Germinal center (tissue), 1 donor: ENCODE measurements around the gene GGT6.
"Not testable (repeated sequence)": the region's sequence is repeated elsewhere in the genome, so short reads cannot be mapped to it uniquely, and the experiment has no call there.

ENCODE experiments used
- DNase-seq: peaks from one replicate; pipeline ENCODE4 v3.0.0; 2012; ENCODE audit warnings: mixed read lengths, low spot score

The GGT6 gene

GRCh38 chr17:4592240-4593005 is 32.0 kb upstream of the GGT6 start:
- no peak for DNase-seq

GRCh38 chr17:4591529-4591928 is 31.2 kb upstream of the GGT6 start:
- DNase-seq: no peak

DNA sequence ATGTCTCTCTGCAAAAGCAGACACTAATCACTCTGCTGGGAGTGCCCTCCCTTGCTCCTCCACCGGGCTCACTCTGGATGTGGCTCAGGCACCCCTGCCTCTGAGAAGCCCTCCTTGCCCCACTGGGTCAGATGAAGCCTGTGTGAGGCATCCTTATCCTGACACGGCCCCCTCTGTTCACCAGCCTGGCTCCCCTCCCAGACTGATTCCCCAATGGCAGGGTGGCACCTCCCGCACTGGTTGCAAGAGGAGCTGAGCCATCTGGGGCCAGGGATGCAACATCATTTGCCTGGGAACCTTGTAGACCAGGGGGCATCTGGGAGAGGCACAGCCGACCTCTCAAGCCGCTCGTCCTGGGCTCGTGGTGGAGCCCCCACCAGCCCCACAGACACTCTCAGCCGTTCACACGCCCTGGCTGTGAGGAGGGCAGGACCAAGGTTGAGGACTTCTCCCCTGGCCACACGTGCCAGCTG is 30.6 kb upstream of the GGT6 start:
- DNase-seq: no peak

GRCh38 chr17:4590042-4590441 is 29.7 kb upstream of the GGT6 start:
- not testable (repeated sequence) for DNase-seq

- no peak for DNase-seq
Measured at GRCh38 chr17:4588898-4589625, 28.7 kb upstream of the GGT6 start.

DNA sequence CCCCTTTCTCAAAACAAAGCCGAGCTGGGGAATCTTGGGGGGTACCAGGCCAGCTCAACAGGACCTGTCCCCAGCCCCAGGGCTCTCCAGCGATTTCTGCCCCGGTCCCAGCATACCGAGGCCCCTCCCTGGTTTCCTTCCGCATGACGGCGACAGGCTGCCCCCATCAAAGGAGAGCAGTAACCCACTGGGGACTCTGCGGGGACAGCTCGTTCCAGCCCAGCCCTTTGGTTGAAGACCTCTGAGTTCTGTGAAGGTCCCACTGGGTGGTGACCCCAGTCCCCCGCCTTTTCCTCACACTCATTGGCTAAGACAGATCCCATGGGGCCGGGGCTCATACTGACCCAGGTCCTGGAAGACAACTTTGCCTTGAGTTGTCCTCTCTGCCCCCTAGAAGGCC is 28.0 kb upstream of the GGT6 start:
- no peak for DNase-seq

DNA sequence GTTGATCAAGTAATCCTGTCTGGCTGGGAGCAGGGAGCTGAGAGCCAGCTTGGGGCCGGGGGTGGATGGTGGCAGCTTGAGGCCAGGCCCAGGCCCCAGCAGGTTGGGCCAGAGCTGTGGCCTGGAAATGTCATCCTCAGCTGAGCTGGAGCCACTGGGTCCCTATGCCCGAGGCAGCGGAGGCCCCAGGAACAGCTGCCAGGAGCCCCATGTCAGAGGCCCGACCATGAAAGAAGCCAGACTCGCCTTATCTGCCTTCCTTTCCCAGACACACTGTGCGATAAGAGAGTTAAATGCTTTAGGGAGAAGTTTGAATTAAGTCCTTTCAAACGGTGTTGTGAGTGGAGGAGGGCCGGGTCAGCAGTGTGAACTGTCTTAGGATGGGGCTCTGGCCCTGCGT is 27.4 kb upstream of the GGT6 start:
- no peak for DNase-seq

- DNase-seq: no peak
Measured at GRCh38 chr17:4587195-4587594, 26.8 kb upstream of the GGT6 start.

DNA sequence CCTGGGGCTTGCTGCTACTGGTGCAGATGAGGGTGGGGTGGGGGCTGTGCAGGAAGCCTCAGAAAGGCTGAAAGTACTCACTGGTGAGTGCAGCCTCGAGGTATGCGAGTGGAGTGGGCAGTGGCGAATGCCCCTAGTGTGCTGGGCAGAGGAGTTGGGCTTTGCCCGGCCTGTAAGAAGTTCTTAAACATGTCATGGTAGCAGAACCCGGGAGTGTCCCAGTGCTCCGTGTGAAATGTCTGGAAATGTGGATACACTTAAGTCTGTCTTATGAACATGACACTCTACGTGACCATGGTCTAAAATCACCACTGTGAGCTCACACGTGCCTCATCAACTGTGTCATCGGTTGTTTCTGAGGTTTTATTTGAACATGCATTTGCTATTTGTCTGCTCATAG is 25.7 kb upstream of the GGT6 start:
- DNase-seq: no peak

GRCh38 chr17:4585638-4585994 is 25.2 kb upstream of the GGT6 start:
- DNase-seq: no peak

DNA sequence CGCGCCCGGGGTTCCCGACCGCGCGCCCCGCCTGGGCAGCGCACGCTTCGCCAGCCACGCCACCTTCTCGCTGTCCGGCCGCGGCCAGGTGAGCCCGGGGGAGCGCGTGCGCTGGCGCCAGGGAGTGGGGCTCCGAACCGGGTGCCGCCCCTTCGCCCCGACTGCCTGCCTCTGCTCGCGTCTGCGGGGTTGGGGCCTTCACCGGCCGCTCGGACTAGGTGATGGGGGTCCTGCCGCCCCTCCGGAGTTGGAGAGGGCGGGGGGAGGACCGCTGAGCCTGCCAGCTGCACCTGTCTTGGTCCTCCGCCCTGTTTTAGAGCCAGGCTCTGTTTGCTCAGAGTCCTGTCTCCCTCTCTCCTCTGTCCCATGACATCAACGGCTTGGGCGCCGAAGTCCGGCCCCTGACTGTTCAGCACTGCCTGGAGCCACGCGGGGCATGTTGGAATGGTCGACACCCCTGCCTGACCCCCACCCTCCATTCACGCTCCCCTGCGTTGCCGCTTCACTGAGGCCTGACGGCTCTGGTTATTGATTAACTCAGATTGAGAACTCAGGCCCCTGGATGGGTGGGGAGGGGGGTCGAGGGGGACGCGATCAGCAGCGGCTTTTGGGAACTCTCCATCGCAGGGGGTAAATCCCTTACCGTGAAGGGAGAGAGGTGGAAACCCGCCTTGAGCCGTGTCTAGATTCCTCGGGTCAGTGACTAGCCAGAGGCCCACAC is 24.7 kb upstream of the GGT6 start:
- DNase-seq: no peak

DNA sequence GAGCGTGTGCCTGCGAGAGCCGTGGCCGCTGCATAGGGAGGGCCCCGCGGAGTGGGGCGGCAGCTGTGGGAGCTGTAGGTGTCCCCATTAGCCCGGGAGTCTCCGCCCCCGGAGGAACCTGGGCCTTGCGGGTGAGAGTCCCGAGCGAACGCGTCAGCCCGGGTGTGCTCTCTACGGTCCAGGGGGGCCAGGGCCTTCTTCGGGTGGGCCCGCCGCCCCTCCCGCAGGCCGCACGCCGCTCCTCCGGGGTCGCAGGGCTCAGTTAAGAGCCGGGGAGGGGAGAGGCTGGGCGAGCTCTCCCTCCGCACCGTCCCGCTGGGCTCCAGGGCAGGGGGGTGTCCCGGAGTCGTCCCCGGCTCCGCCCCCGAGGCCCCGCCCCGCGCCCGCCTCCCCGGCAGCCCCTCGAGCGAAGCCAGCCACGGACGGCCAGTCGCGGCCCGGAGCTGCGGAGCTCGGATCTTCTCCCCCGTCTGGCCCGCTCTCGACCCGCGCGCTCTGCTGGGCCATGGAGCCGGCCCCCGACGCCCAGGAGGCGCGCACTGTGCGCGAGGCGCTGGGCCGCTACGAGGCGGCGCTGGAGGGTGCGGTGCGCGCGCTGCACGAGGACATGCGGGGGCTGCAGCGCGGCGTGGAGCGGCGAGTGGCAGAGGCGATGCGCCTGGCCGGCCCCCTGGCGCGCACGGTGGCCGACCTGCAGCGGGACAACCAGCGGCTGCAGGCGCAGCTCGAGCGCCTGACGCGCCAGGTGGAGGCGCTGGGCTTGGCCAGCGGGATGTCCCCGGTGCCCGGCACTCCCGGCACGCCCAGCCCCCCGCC is 23.9 kb upstream of the GGT6 start, which contains the start of gene SMTNL2:
Gene SMTNL2 (plus strand): TSS at position 429 of the 816 bp plus-strand sequence. CDS start 77 bp downstream, at position 506.
- peak; percentile 50 for DNase-seq

- peak; percentile 45 for DNase-seq
Measured at GRCh38 chr17:4583782-4584100, 23.4 kb upstream of the GGT6 start.

DNA sequence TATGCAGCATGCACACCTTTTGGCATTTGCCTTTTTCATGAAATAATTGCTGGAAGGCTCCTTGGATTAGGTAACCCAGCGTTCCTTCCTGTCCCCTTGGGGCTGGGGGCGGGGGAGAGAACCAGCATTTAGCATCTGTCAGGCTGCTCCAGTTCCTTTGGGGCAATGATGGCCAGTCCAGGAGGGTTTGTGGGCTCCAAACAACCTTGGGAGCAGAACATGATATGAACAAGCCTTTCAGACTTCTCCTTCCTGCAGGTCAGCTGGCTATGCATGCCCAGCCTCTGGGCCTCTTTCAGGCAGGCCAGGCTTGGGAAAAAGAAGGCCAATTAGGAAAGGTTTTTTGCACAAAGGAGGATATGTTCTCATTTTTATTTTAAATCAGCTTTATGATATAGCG is 22.8 kb upstream of the GGT6 start:
- DNase-seq: no peak

DNA sequence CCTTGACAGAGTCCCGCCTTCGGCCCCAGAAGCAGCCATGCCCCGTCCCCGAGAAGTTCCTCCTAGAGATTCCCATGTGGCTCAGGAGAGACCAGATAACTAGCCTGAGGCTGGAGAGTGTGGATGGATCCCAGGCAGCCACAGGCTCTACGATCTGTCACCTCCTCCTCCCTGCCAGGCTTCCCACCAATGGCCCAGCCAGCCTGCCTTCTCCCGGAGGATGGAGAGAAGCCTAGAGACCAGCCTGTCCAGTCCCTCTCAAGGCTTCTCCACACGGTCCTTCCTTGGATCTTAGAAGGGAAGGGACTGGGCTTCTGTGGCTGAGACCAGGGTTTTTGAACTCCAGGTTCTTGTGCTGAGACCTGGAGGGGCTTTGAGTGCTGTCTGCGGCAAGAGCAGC is 22.3 kb upstream of the GGT6 start:
- DNase-seq: no peak

GRCh38 chr17:4582101-4582501 is 21.7 kb upstream of the GGT6 start:
- DNase-seq: no peak

- no peak for DNase-seq
Measured at GRCh38 chr17:4580291-4580690, 19.9 kb upstream of the GGT6 start.

DNA sequence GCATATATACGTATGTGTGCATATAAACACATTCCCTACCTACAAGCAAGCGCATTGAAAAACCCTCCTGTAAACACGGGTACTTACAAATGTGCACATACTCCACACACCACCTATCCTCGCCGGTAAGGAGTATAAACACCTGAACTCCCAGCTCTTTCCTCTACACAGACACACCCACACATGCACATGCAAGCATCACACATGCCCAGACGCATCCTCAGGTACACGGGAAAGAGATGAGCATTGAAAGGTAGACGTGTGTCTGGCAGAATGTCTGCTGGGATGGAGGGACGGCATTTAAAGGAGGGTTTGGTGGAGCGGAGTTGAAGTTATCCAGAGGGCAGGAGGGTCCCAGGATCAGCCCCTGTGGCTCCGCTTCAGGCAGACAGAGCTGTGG is 19.3 kb upstream of the GGT6 start:
- DNase-seq: no peak

GRCh38 chr17:4578349-4578748 is 18.0 kb upstream of the GGT6 start:
- DNase-seq: not testable (repeated sequence)

DNA sequence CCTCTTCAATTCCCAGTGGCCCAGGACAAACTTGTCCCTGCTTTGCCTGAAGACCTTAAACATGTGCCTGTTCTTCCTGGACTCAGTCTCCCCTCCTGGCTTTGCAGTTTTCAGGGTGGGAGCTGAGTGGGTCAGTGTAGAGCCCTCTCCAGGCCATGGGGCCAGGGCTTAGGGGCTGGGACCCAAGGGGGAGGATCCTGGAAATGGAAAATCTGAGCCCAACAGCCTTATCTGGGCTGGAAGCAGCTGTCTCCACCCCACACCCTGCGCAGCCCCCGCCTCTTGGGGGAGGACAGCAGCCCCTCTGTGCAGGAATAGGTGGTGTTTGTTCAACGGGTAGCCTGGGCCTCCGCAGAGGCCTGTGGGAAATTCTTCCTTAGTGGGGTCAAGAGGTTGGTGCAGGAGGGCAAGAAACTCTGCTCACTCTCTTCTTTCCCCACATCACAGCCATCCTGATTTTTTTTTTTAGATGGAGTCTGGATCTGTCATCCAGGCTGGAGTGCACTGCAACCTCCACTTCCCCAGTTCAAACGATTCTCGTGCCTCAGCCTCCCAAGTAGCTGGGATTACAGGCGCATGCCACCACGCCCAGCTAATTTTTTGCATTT is 17.1 kb upstream of the GGT6 start:
- no peak for DNase-seq

DNA sequence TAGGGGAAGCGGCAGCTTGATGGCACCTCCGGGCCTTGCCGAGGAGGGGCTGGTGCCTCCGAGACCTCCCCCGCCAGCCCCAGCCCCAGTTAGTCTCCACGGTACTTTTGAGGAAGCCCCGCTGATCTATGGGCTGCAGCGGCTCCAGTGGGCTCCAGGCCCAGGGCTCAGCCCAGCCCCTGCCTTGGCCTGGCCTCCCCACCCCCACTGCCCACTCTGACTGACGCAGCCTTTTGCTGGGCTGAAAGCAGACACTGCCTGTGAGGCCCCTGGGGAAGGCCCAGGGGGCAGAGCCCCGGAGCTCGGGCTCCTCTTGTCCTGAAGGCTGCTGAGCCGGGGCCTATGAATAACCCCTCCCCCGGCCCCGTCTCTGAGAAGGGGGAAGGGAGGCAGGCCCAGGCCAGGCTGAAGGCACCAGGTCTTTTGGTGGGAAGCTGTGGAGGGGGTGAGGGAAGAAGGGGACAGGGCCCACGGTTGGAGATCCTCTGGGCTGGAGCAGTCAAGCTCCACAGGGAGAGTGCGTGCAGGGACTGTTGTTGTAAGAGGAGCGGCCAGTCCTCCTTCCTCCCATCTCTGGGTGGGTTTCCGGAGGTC is 16.4 kb upstream of the GGT6 start:
- no peak for DNase-seq
